ENCODE results near the gene CEBPG.

The CEBPG gene

GRCh38 chr19:33414667-33415605, 41.4 kb downstream of the CEBPG start:
- TF ChIP-seq CTCF (IDR thresholded peaks at IDR 0.05; ENCODE audit: low read depth, low read length, missing control alignments), result no peak
- DNase-seq (ENCODE audit: low read depth), result no peak
- H3K4me3 ChIP-seq (ENCODE audit: low read depth, low read length), result no peak overlapping the region

GRCh38 chr19:33416307-33417215, 43.1 kb downstream of the CEBPG start:
- H3K4me3 ChIP-seq (ENCODE audit: low read depth, low read length), result no peak overlapping the region
- TF ChIP-seq CTCF (IDR thresholded peaks at IDR 0.05; ENCODE audit: low read depth, low read length, missing control alignments), result peak; percentile 74
- DNase-seq (ENCODE audit: low read depth), result peak; percentile 15

GRCh38 chr19:33417751-33418150, 44.2 kb downstream of the CEBPG start:
- no peak overlapping the region for H3K4me3 ChIP-seq (ENCODE audit: low read depth, low read length)
- TF ChIP-seq CTCF (IDR thresholded peaks at IDR 0.05; ENCODE audit: low read depth, low read length, missing control alignments), result no peak
- no peak for DNase-seq (ENCODE audit: low read depth)

- H3K4me3 ChIP-seq (ENCODE audit: low read depth, low read length), result no peak overlapping the region
- TF ChIP-seq CTCF (IDR thresholded peaks at IDR 0.05; ENCODE audit: low read depth, low read length, missing control alignments), result no peak
- no peak for DNase-seq (ENCODE audit: low read depth)
Observed at GRCh38 chr19:33418461-33418860, 45.0 kb downstream of the CEBPG start.

GRCh38 chr19:33418871-33419787, 45.6 kb downstream of the CEBPG start:
- no peak for DNase-seq (ENCODE audit: low read depth)
- no peak for TF ChIP-seq CTCF (IDR thresholded peaks at IDR 0.05; ENCODE audit: low read depth, low read length, missing control alignments)
- no peak overlapping the region for H3K4me3 ChIP-seq (ENCODE audit: low read depth, low read length)

GRCh38 chr19:33419788-33420130, 46.2 kb downstream of the CEBPG start:
- TF ChIP-seq CTCF (IDR thresholded peaks at IDR 0.05; ENCODE audit: low read depth, low read length, missing control alignments), result no peak
- no peak for DNase-seq (ENCODE audit: low read depth)
- no peak overlapping the region for H3K4me3 ChIP-seq (ENCODE audit: low read depth, low read length)
